Neural progenitor cell (in vitro differentiated cells): Measurements from ENCODE around the gene PRKCB. TPM values are rescaled to one million over a fixed set of nuclear protein-coding genes. Genes with fewer than 3 reads are reported as not detected.

Experiments used
- DNase-seq: peaks from one replicate; pipeline ENCODE4 v3.0.0-alpha.2; 2016; ENCODE audit warnings: low spot score
- H2AFZ ChIP-seq: fragments of 200-600 bp; sonication (generic); replicated peaks from 2 replicates; pipeline ENCODE4 v1.6.1; 2016; ENCODE audit warnings: antibody characterized with exemption
- H3F3A ChIP-seq: fragments of 200-600 bp; sonication (generic); 2 replicates; pipeline ENCODE4 v1.6.1; 2016; ENCODE audit warnings: antibody characterized with exemption, low read depth
- H3K27ac ChIP-seq: fragments of 200-600 bp; sonication (generic); 2 replicates; pipeline ENCODE4 v1.5.1; 2016; ENCODE audit warnings: mild to moderate bottlenecking
- H3K27me3 ChIP-seq: fragments of 200-600 bp; sonication (generic); 2 replicates; pipeline ENCODE4 v1.6.1; 2016; ENCODE audit warnings: mild to moderate bottlenecking, moderate library complexity
- H3K36me3 ChIP-seq: fragments of 200-600 bp; sonication (generic); 2 replicates; pipeline ENCODE4 v1.5.1; 2016
- H3K4me1 ChIP-seq: fragments of 200-600 bp; sonication (generic); 2 replicates; pipeline ENCODE4 v1.6.1; 2016; ENCODE audit warnings: mixed run types
- H3K4me2 ChIP-seq: fragments of 200-600 bp; sonication (generic); 2 replicates; pipeline ENCODE4 v1.6.1; 2016
- H3K4me3 ChIP-seq: fragments of 200-600 bp; sonication (generic); 2 replicates; pipeline ENCODE4 v1.5.1; 2016
- H3K79me2 ChIP-seq: fragments of 200-600 bp; sonication (generic); 2 replicates; pipeline ENCODE4 v1.6.1; 2016; ENCODE audit warnings: low read depth
- H3K9ac ChIP-seq: fragments of 200-600 bp; sonication (generic); 2 replicates; pipeline ENCODE4 v1.6.1; 2016
- H3K9me3 ChIP-seq: fragments of 200-600 bp; sonication (generic); 2 replicates; pipeline ENCODE4 v1.5.1; 2016; ENCODE audit warnings: low read depth
- H4K20me1 ChIP-seq: fragments of 200-600 bp; sonication (generic); 2 replicates; pipeline ENCODE4 v1.6.1; 2016; ENCODE audit warnings: low read depth
- H3K27ac Mint-ChIP-seq: 3 replicates; pipeline ENCODE4 v1.8.0; 2021; ENCODE audit warnings: mixed read lengths
- H3K27me3 Mint-ChIP-seq: 2 replicates; pipeline ENCODE4 v1.8.0; 2022; ENCODE audit warnings: low read depth, mild to moderate bottlenecking, inconsistent platforms, moderate library complexity, mixed read lengths; ENCODE audit not compliant: insufficient read depth
- H3K36me3 Mint-ChIP-seq: 3 replicates; pipeline ENCODE4 v1.8.0; 2021; ENCODE audit warnings: mixed read lengths
- H3K4me1 Mint-ChIP-seq: 3 replicates; pipeline ENCODE4 v1.8.0; 2021; ENCODE audit warnings: mixed read lengths
- H3K4me3 Mint-ChIP-seq: 3 replicates; pipeline ENCODE4 v1.8.0; 2021; ENCODE audit warnings: mild to moderate bottlenecking, moderate library complexity, mixed read lengths
- H3K9me3 Mint-ChIP-seq: 3 replicates; pipeline ENCODE4 v1.8.0; 2020; ENCODE audit warnings: mixed read lengths
- CTCF ChIP-seq: fragments of 200-600 bp; sonication (generic); IDR thresholded peaks from 2 replicates; pipeline ENCODE4 v1.5.1; 2017; ENCODE audit warnings: antibody characterized with exemption, mild to moderate bottlenecking
- EZH2 ChIP-seq: fragments of 200-600 bp; sonication (generic); IDR thresholded peaks from 2 replicates; pipeline ENCODE4 v1.6.1; 2017; ENCODE audit warnings: antibody characterized with exemption, mild to moderate bottlenecking, moderate library complexity
- EZH2phosphoT487 ChIP-seq: fragments of 200-600 bp; sonication (generic); IDR thresholded peaks from 2 replicates; pipeline ENCODE4 v1.6.1; 2017; ENCODE audit warnings: antibody characterized with exemption
- total RNA-seq: library from RNA; depleted of rRNA; stranded (reverse); fragments of >200 nt; gene quantifications from 2 replicates; pipeline ENCODE4 v1.2.3, GENCODE V29; 2015; ENCODE audit warnings: low replicate concordance

Gene PRKCB
- total RNA-seq, 1 donor from 2014 or later: 9.5 TPM

GRCh38 chr16:24125214-24125613 is 289.4 kb downstream of the PRKCB start:
- no peak overlapping the region for H2AFZ ChIP-seq
- no peak overlapping the region for H3K4me3 ChIP-seq
- no peak overlapping the region for H3K9ac ChIP-seq
- peak overlapping the region; percentile 28 for H3K4me3 Mint-ChIP-seq
- no peak for TF ChIP-seq CTCF
- TF ChIP-seq EZH2: no peak
- no peak for TF ChIP-seq EZH2phosphoT487
- peaks cover 36% of the 10 kb centered on the region for H4K20me1 ChIP-seq
- no peaks in the 10 kb centered on the region for H3K9me3 ChIP-seq
- peaks cover 2% of the 10 kb centered on the region for H3K9me3 Mint-ChIP-seq
- H3K4me2 ChIP-seq: peak overlapping the region; percentile 62
- H3K4me1 Mint-ChIP-seq: peaks cover 30% of the 10 kb centered on the region
- no peaks in the 10 kb centered on the region for H3K36me3 Mint-ChIP-seq
- H3K4me1 ChIP-seq: peaks cover 23% of the 10 kb centered on the region
- peak; percentile 67 for DNase-seq
- peaks cover 62% of the 10 kb centered on the region for H3K27me3 ChIP-seq
- H3K27me3 Mint-ChIP-seq: peaks cover 25% of the 10 kb centered on the region
- H3K36me3 ChIP-seq: no peaks in the 10 kb centered on the region
- H3K27ac Mint-ChIP-seq: peak overlapping the region; percentile 17
- no peaks in the 10 kb centered on the region for H3K79me2 ChIP-seq
- H3K27ac ChIP-seq: no peak overlapping the region
- peaks cover 31% of the 10 kb centered on the region for H3F3A ChIP-seq

DNA sequence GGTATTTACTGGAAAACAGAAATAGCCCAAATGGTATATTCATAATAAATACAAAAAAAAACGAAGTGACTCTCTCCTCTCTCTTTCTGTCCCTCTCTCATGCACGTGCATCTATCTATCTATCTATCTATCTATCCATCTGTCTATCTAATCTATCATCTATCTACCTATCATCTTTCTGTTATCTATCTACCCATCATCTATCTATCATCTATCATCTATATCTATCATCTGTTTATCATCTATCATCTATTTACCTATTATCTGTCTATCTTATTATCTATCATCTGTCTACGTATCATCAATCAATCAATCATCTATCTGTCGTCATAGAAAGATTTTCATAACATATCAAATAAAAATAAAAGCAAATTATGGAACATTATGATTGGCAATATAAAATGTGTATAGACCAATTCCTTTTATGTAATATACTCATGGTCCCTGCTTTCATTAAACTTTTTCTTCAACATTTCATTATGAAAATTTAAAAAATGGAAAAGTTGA is 293.7 kb downstream of the PRKCB start:
- Histone ChIP-seq H3K4me3 (no peak overlapping the region), H3K36me3 (no peaks in the 10 kb centered on the region), H3K9ac (no peak overlapping the region), H3K79me2 (no peaks in the 10 kb centered on the region), H3F3A (peaks cover 20% of the 10 kb centered on the region), H3K4me2 (no peak overlapping the region), H3K4me1 (peaks cover 25% of the 10 kb centered on the region), H3K27ac (no peak overlapping the region), H4K20me1 (peaks cover 14% of the 10 kb centered on the region), H2AFZ (no peak overlapping the region), H3K27me3 (peaks cover 32% of the 10 kb centered on the region), H3K9me3 (no peaks in the 10 kb centered on the region)
- Mint-ChIP-seq H3K4me3 (no peak overlapping the region), H3K27me3 (peaks cover 14% of the 10 kb centered on the region), H3K9me3 (no peaks in the 10 kb centered on the region), H3K27ac (no peak overlapping the region), H3K36me3 (no peaks in the 10 kb centered on the region), H3K4me1 (peaks cover 24% of the 10 kb centered on the region)
- DNase-seq: no peak
- TF ChIP-seq EZH2phosphoT487: no peak
- TF ChIP-seq CTCF: no peak
- no peak for TF ChIP-seq EZH2

- DNase-seq: peak; percentile 11
- Histone ChIP-seq H3F3A (peaks cover 19% of the 10 kb centered on the region), H3K79me2 (no peaks in the 10 kb centered on the region), H3K4me3 (no peak overlapping the region), H3K4me1 (peaks cover 17% of the 10 kb centered on the region), H2AFZ (no peak overlapping the region), H4K20me1 (peaks cover 3% of the 10 kb centered on the region), H3K27me3 (peaks cover 29% of the 10 kb centered on the region), H3K27ac (no peak overlapping the region), H3K9ac (no peak overlapping the region), H3K36me3 (no peaks in the 10 kb centered on the region), H3K4me2 (no peak overlapping the region), H3K9me3 (no peaks in the 10 kb centered on the region)
- Mint-ChIP-seq H3K27ac (no peak overlapping the region), H3K27me3 (peaks cover 9% of the 10 kb centered on the region), H3K9me3 (no peaks in the 10 kb centered on the region), H3K4me1 (peaks cover 13% of the 10 kb centered on the region), H3K36me3 (no peaks in the 10 kb centered on the region), H3K4me3 (no peak overlapping the region)
- TF ChIP-seq EZH2phosphoT487 (no peak), CTCF (no peak), EZH2 (no peak)
These were observed 294.8 kb downstream of the PRKCB start for GRCh38 chr16:24130494-24131085.
